T47D (cell line): ENCODE results near the gene PCID2.

Experiments used
- DNase-seq, 2 experiments: peaks; one replicate each; pipeline versions ENCODE4 v3.0.0 to v3.0.0-alpha.2; 2011 to 2012; ENCODE audit warnings: low read depth in 1 of 2, low spot score in 1 of 2
- JUND ChIP-seq: IDR thresholded peaks from 2 replicates; pipeline ENCODE4 v1.6.1; 2012; ENCODE audit warnings: low read depth
- in situ Hi-C: cut with HindIII; loops from 2 replicates; pipeline ENCODE4 v1.10.0; 2016; ENCODE audit warnings: low sequenced_read_pairs, low pct_unique_long_range_greater_than_20kb

Gene PCID2

DNA sequence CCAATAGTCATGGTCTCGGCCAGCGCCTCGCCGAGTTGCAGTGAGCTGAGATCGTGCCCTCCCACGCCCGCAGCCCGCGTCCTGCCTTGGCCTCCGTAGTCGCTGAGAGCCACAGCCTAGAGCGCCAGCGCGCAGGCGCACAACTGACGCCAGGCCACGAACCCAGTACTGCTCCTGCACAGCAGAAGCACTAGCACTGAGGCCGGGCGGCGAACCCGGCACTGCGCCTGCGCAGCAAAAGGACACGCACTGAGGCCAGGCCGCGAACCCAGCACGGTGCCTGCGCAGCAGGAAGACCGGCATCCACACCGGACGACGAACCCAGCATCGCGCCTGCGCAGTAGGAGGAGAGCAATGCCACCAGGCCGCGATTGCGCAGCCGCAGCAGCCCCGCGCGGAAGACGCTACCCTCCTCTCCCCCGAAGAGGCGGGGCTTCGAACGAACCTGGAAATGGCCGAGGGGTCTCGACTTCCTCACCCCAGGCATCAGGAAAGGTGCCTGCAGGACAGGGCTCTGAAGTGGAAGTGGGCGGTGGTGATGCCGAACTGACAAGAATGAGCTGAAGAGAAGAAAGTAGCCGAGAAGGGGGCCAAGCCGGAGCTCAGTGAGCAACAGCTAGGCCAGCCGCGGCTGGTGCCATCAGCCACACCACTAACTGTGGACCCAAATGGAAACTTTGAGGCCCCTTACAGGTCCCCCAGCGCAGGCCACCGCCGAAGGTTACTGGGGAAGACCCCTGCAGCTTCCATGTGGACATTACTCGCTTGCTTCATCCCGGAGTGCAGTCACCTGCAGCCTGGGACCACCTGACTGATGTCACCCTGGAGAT, 78.3 kb downstream of the PCID2 start:
- TF ChIP-seq JUND: no peak
- DNase-seq: no peak
- in situ Hi-C loops: no loop called here

DNA sequence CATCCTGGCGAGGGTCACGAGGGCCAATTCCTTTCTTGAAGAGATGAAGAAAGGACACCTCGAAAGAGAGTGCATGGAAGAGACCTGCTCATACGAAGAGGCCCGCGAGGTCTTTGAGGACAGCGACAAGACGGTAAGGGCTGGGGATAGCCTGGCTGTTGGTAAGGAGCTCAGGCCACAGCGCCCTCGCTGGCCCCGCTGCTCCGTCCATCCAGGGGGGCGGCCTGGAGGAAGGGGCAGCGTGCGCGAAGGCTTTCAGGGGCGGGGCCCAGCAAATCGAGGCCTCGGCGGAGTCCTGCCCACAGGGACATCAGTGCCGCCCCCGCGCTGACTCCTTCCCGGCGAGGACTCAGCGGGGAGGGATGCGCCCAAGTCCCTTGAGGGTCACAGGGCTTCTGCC, 79.0 kb downstream of the PCID2 start:
- no peak for DNase-seq
- in situ Hi-C loops: no loop called here
- TF ChIP-seq JUND: no peak
